H9 (cell line): ENCODE results near the gene FBLN1. TPM values are rescaled to one million over a fixed set of nuclear protein-coding genes. Genes with fewer than 3 reads are reported as not detected.

Experiments used
- DNase-seq: peaks from one replicate; pipeline ENCODE4 v3.0.0-alpha.2; 2017
- H2AFZ ChIP-seq: one replicate; pipeline ENCODE4 v1.6.1; 2013; ENCODE audit warnings: mild to moderate bottlenecking, low read length, control low read depth, moderate library complexity
- H2AK5ac ChIP-seq: 2 replicates; pipeline ENCODE4 v1.6.1; 2013; ENCODE audit warnings: low read length, control low read depth, mixed read lengths; ENCODE audit not compliant: insufficient read length
- H2BK120ac ChIP-seq: one replicate; pipeline ENCODE4 v1.6.1; 2013; ENCODE audit warnings: low read depth, mild to moderate bottlenecking, low read length, control low read depth, inconsistent platforms; ENCODE audit not compliant: poor library complexity, severe bottlenecking
- H2BK12ac ChIP-seq: 2 replicates; pipeline ENCODE4 v1.6.1; 2013; ENCODE audit warnings: low read length, control low read depth, mixed read lengths, low read depth; ENCODE audit not compliant: insufficient read length
- H2BK15ac ChIP-seq: 2 replicates; pipeline ENCODE4 v1.6.1; 2013; ENCODE audit warnings: low read depth, low read length, control low read depth
- H2BK20ac ChIP-seq: one replicate; pipeline ENCODE4 v1.6.1; 2013; ENCODE audit warnings: low read depth, mild to moderate bottlenecking, low read length, control low read depth, inconsistent platforms; ENCODE audit not compliant: poor library complexity, severe bottlenecking
- H2BK5ac ChIP-seq: 2 replicates; pipeline ENCODE4 v1.6.1; 2013; ENCODE audit warnings: low read length, control low read depth, mixed read lengths; ENCODE audit not compliant: insufficient read length
- H3K14ac ChIP-seq: 2 replicates; pipeline ENCODE4 v1.6.1; 2013; ENCODE audit warnings: low read length, control low read depth; ENCODE audit not compliant: insufficient read depth
- H3K18ac ChIP-seq: 2 replicates; pipeline ENCODE4 v1.6.1; 2013; ENCODE audit warnings: low read depth, mild to moderate bottlenecking, mixed read lengths, low read length, control low read depth; ENCODE audit not compliant: insufficient read length
- H3K23ac ChIP-seq: 2 replicates; pipeline ENCODE4 v1.6.1; 2013; ENCODE audit warnings: low read length, control low read depth, mixed read lengths, low read depth; ENCODE audit not compliant: insufficient read length
- H3K23me2 ChIP-seq: 2 replicates; pipeline ENCODE4 v1.6.1; 2013; ENCODE audit warnings: low read depth, mild to moderate bottlenecking, mixed read lengths, low read length, control low read depth; ENCODE audit not compliant: insufficient read length, poor library complexity, severe bottlenecking
- H3K27ac ChIP-seq: 2 replicates; pipeline ENCODE4 v1.5.1; 2013; ENCODE audit warnings: low read length, control low read depth, mixed read lengths, low read depth; ENCODE audit not compliant: insufficient read length
- H3K27me3 ChIP-seq: 2 replicates; pipeline ENCODE4 v1.6.1; 2013; ENCODE audit warnings: low read length, control low read depth, inconsistent platforms; ENCODE audit not compliant: insufficient read depth
- H3K4ac ChIP-seq: 2 replicates; pipeline ENCODE4 v1.6.1; 2013; ENCODE audit warnings: low read depth, mild to moderate bottlenecking, control low read depth, inconsistent platforms, low read length, moderate library complexity
- H3K4me1 ChIP-seq: 2 replicates; pipeline ENCODE4 v1.6.1; 2013; ENCODE audit warnings: low read length, control low read depth, inconsistent platforms; ENCODE audit not compliant: insufficient read depth
- H3K4me2 ChIP-seq: 2 replicates; pipeline ENCODE4 v1.6.1; 2013; ENCODE audit warnings: low read length, control low read depth, mixed read lengths; ENCODE audit not compliant: insufficient read length, insufficient read depth
- H3K56ac ChIP-seq: 2 replicates; pipeline ENCODE4 v1.6.1; 2013; ENCODE audit warnings: low read depth, mild to moderate bottlenecking, mixed read lengths, low read length, control low read depth; ENCODE audit not compliant: insufficient read length
- H3K79me1 ChIP-seq: 2 replicates; pipeline ENCODE4 v1.6.1; 2013; ENCODE audit warnings: low read depth, mild to moderate bottlenecking, moderate library complexity, low read length, control low read depth, inconsistent platforms; ENCODE audit not compliant: insufficient read depth, poor library complexity, severe bottlenecking
- H3K79me2 ChIP-seq: 2 replicates; pipeline ENCODE4 v1.6.1; 2013; ENCODE audit warnings: low read length, control low read depth, inconsistent platforms; ENCODE audit not compliant: insufficient read depth
- H3K9ac ChIP-seq: 2 replicates; pipeline ENCODE4 v1.6.1; 2013; ENCODE audit warnings: low read length, control low read depth, mixed read lengths; ENCODE audit not compliant: insufficient read length; ENCODE audit errors: extremely low read depth
- H3K9me3 ChIP-seq: one replicate; pipeline ENCODE4 v1.6.1; 2013; ENCODE audit warnings: low read depth, low read length, inconsistent platforms; ENCODE audit not compliant: control insufficient read depth
- H3T11ph ChIP-seq: one replicate; pipeline ENCODE4 v1.6.1; 2013; ENCODE audit warnings: mild to moderate bottlenecking, low read length, control low read depth, inconsistent platforms
- H4K20me1 ChIP-seq: one replicate; pipeline ENCODE4 v1.6.1; 2013; ENCODE audit not compliant: control insufficient read depth, insufficient read length, insufficient read depth
- H4K5ac ChIP-seq: 2 replicates; pipeline ENCODE4 v1.6.1; 2013; ENCODE audit warnings: low read depth, mild to moderate bottlenecking, mixed read lengths, low read length, control low read depth; ENCODE audit not compliant: insufficient read length
- H4K8ac ChIP-seq: replicated peaks from 2 replicates; pipeline ENCODE4 v1.6.1; 2013; ENCODE audit warnings: low read length, control low read depth, mixed read lengths, low read depth; ENCODE audit not compliant: insufficient read length
- H4K91ac ChIP-seq: 2 replicates; pipeline ENCODE4 v1.6.1; 2013; ENCODE audit warnings: low read depth, mild to moderate bottlenecking, moderate library complexity, mixed read lengths, low read length, control low read depth; ENCODE audit not compliant: insufficient read length
- H3K27ac Mint-ChIP-seq, 3 experiments: 2 replicates in 2 of 3; 3 replicates in 1 of 3; pipeline ENCODE4 v1.8.0; 2020 to 2021; ENCODE audit warnings: mixed read lengths in 3 of 3, mild to moderate bottlenecking in 1 of 3, moderate library complexity in 1 of 3
- H3K27me3 Mint-ChIP-seq: 2 replicates; pipeline ENCODE4 v1.8.0; 2021; ENCODE audit warnings: low read depth, mild to moderate bottlenecking, moderate library complexity, mixed read lengths
- H3K36me3 Mint-ChIP-seq, 3 experiments: 2 replicates in 2 of 3; 3 replicates in 1 of 3; pipeline ENCODE4 v1.8.0; 2020 to 2021; ENCODE audit warnings: low read depth in 3 of 3, mixed read lengths in 3 of 3; ENCODE audit not compliant: insufficient read depth in 1 of 3
- H3K4me1 Mint-ChIP-seq, 2 experiments: 2 replicates each; pipeline ENCODE4 v1.8.0; 2020; ENCODE audit warnings: mixed read lengths in 2 of 2
- H3K4me3 Mint-ChIP-seq, 2 experiments: 2 replicates in 1 of 2; 3 replicates in 1 of 2; pipeline ENCODE4 v1.8.0; 2020 to 2021; ENCODE audit warnings: mild to moderate bottlenecking in 2 of 2, mixed read lengths in 2 of 2, moderate library complexity in 1 of 2
- H3K9me3 Mint-ChIP-seq, 2 experiments: 2 replicates in 1 of 2; 3 replicates in 1 of 2; pipeline ENCODE4 v1.8.0; 2020; ENCODE audit warnings: mild to moderate bottlenecking in 2 of 2, mixed read lengths in 2 of 2, moderate library complexity in 1 of 2
- WGBS: extraction: QIAGEN DNeasy Blood & Tissue Kit; methylation state at CpG from one replicate; pipeline ENCODE4 v1.1.7; 2013; ENCODE audit warnings: missing lambda C conversion rate, low lambda C conversion rate, mixed read lengths; ENCODE audit not compliant: insufficient read length; ENCODE audit errors: extremely low coverage; 5-methylcytosine and 5-hydroxymethylcytosine counted together
- total RNA-seq: library from RNA; stranded (reverse); gene quantifications from 2 replicates; pipeline ENCODE4 v1.2.1, GENCODE V29; 2021
- TF ChIP-seq, protein P1 (sequence below): fragments of 200-600 bp; sonication (generic); conservative IDR thresholded peaks from 3 replicates; pipeline ENCODE4 v1.8.0; 2021; ENCODE audit warnings: antibody characterized with exemption, mild to moderate bottlenecking

The FBLN1 gene
- total RNA-seq, 1 experiment from 2014 or later: 140 TPM

DNA sequence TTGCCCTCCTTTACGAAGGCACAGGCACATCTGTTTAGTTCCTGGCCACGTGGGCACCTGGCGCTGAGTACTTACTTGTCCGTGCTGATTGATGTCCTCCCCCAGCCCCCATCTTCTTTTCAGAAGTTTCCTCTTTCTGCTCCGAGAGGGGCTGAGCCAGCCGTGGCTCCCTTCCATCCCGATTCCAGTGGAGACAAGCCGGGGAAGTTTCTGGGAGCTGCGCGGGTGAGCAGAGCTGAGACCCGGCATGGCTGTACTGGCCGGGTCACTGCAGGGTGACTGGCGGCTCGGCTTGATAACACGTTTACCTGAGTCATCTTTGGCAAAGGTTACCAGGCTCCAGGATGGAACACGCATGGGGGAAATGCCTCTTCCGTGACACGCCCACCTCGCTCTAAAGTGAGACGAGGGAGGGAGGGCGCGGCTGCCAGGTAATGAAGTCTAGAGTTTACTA is 123.5 kb downstream of the FBLN1 start:
- Mint-ChIP-seq H3K4me3 (no peak overlapping the region), H3K9me3 (no peaks in the 10 kb centered on the region), H3K27me3 (peaks cover 12% of the 10 kb centered on the region), H3K4me1 (peaks cover 25 to 44% of the 10 kb centered on the region in 2 experiments), H3K27ac (no peak overlapping the region), H3K36me3 (no peaks in the 10 kb centered on the region)
- TF ChIP-seq, protein P1, sequence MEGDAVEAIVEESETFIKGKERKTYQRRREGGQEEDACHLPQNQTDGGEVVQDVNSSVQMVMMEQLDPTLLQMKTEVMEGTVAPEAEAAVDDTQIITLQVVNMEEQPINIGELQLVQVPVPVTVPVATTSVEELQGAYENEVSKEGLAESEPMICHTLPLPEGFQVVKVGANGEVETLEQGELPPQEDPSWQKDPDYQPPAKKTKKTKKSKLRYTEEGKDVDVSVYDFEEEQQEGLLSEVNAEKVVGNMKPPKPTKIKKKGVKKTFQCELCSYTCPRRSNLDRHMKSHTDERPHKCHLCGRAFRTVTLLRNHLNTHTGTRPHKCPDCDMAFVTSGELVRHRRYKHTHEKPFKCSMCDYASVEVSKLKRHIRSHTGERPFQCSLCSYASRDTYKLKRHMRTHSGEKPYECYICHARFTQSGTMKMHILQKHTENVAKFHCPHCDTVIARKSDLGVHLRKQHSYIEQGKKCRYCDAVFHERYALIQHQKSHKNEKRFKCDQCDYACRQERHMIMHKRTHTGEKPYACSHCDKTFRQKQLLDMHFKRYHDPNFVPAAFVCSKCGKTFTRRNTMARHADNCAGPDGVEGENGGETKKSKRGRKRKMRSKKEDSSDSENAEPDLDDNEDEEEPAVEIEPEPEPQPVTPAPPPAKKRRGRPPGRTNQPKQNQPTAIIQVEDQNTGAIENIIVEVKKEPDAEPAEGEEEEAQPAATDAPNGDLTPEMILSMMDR: no peak
- Histone ChIP-seq H3K27me3 (no peaks in the 10 kb centered on the region), H3K18ac (peak overlapping the region; percentile 17), H4K8ac (no peak overlapping the region), H4K20me1 (no peaks in the 10 kb centered on the region), H3K27ac (no peak overlapping the region), H2BK120ac (no peak overlapping the region), H2BK5ac (no peak overlapping the region), H2BK12ac (no peak overlapping the region), H2AFZ (no peak overlapping the region), H3K4me2 (no peak overlapping the region), H2BK20ac (no peak overlapping the region), H2AK5ac (no peak overlapping the region), H3K23ac (no peak overlapping the region), H3K79me2 (no peaks in the 10 kb centered on the region), H3K4ac (no peak overlapping the region), H4K5ac (no peak overlapping the region), H4K91ac (no peak overlapping the region), H3T11ph (no peak overlapping the region), H3K23me2 (no peaks in the 10 kb centered on the region), H3K56ac (no peak overlapping the region), H3K9me3 (no peaks in the 10 kb centered on the region), H2BK15ac (no peak overlapping the region), H3K79me1 (no peaks in the 10 kb centered on the region), H3K4me1 (peaks cover 2% of the 10 kb centered on the region; the same call in 1 of the 2 replicates), H3K9ac (no peak overlapping the region), H3K14ac (no peak overlapping the region; the same call in 1 of the 2 replicates)
- no peak for DNase-seq
- no CpG with 5 or more reads among the region's 22 CpGs for WGBS
